Right renal pelvis (tissue), 4 donors: ENCODE data around the gene PRKAG2. TPM values are rescaled to one million over a fixed set of nuclear protein-coding genes. Genes with fewer than 3 reads are reported as not detected.

Experiments
- DNase-seq, 4 donors: peaks; one replicate each; pipeline ENCODE4 v3.0.0-alpha.2; 2013; ENCODE audit warnings: low read depth in 4 of 4, low spot score in 3 of 4, missing footprints in 1 of 4
- polyA plus RNA-seq, 4 donors: library from polyadenylated mRNA; unstranded; fragments of 120-200 nt; gene quantifications; one replicate each; pipeline ENCODE4 v1.2.1, GENCODE V29; 2013; ENCODE audit not compliant: insufficient read length in 4 of 4

PRKAG2 gene
- polyA plus RNA-seq, 4 donors = 27.5 to 33.8 (median 30.2) TPM

DNA sequence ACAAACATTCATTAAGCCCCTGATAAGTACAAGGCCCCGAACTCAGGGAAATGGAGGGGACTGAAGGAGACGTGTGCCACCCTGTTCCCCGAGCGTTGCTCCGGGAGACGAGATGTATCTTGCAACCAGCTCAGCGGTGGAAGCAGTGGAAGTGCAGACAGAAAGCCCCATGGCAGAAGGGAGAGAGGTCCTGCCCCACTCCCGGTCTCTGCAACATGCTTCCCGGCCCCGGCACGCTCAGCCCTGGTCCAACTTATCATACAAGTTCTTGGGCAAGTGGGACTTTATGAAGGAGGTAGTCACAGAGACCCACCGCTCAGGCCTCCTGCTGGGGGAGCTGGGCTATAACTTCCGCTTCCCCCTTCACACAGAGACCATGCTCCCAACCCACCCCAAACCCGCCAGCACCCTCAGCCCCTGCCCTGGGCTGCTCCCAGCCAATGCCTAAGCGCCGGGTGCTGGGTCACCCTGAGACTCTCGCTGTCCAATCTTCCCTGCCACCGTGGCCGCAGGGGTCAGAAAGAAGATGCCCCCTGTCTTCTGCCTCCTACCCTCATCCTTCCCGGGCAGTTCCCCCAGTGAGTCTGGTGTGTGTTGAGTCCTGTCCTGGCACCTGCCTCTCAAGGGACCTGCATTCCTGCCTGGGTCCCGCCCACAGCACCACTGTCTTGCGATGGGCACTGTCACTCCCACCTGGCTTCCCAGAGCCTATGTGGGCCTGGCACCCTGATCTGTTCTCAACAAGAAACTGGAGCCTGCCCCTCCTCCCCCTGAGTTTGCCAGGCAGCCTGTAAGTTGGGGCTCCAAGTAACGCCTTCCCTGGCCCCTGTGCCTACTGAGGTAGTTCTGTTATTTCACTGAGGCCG lies 157.7 kb downstream of the PRKAG2 start:
- DNase-seq = no peak

DNA sequence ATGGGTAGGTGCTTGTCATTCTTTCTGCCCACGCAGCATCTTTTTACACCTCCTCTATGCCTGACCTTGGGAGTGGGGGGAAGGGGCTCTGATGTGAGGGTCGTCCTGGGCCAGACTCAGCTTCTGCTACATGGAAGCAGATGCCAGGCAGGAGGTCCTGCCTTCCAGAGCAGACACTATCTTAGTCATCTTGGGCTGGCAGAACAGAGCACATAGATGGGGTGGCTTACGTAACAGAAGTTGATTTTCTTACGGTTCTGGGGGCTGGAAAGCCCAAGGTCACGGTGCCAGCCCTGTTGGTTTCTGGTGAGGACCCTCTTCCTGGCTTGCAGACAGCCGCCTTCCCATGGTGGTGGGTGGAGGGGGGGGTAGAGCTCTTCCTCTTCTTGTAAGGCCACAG lies 159.0 kb downstream of the PRKAG2 start:
- no peak for DNase-seq

DNA sequence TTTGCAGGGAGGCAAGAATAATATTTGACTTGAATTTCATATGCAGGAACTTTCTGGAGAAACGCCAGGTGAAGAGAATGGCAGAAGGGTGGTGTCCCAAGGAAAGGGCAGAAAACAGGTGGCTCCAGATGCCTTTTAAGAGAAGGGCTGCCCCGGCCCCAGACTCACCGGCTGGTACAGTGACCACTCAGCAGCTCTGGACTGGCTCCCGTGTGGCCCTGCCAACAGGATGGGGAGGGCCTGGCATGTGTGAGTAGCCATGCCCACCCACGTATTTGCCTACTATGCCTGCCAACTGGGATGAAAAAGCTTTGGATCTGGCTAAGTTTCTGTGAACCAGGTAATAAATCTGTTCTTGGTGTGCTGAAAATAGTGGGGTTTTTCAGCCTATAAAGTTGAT lies 159.5 kb downstream of the PRKAG2 start:
- DNase-seq = no peak

DNA sequence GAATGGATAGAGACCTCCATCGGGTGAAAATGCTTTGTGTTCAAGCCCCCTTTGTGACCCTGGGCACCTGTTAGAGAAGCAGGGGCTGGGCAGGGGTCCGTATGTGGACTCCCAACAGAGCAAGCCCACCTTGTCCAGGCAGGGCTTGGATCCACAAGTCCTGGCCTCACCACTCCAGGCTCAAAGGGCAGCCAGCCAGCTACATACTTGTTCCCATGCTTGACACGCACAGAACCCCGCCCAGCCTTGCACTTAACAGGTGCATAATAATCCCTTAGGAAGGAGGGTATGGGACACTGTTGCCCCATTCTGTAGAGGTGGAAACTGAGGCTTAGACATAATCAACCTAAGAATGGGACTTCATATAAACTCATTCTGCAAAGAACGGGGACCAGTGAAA lies 160.6 kb downstream of the PRKAG2 start:
- DNase-seq = no peak

DNA sequence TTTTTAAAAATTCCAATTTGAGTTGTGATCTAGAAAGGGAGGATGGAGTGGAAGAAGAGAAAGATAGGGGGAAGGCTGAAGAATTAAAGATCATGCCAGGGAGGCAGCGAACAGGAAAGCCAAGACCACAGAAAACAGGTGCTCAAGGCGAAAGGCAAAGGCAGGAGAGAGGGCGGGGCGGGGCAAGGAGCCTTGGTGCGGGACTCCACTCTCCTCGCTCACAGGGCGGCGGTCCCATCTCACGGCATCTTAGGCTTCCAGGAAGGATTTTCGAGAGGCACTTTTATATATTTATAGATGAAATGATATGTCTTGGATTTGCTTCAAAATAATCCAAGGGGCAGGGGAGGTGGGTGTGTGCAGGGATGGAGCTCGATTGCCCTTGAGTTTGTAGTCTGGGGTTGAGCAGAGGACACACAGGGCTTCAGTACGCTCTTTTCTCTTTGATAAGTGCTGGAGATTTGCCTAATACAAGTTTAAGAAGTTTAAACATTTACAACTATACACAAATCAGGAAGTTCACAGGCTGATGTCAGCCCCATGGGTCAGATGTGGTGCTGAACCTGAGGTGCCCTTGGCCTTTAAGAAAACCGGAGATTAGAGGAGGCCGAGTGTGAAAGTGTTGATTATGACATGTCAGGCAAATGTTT lies 161.1 kb downstream of the PRKAG2 start:
- DNase-seq = no peak

DNA sequence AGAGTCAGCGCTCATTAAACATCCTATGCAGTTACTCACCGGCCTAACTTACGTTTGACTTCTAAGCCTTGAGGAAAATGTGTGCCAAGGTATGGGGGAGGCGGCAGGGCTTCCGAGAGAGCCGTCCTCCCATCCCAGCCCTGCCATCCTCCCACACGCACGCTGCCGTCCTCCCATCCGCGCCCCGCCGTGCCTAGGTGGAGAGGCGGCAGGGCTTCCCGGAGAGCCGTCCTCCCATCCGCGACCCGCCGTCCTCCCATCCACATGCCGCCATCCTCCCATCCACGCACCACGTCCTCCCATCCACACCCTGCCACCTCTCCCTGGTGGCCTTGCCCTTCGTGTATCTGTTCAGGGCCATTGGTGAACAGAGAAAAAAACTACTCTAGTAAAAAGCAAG lies 162.7 kb downstream of the PRKAG2 start:
- no peak for DNase-seq

DNA sequence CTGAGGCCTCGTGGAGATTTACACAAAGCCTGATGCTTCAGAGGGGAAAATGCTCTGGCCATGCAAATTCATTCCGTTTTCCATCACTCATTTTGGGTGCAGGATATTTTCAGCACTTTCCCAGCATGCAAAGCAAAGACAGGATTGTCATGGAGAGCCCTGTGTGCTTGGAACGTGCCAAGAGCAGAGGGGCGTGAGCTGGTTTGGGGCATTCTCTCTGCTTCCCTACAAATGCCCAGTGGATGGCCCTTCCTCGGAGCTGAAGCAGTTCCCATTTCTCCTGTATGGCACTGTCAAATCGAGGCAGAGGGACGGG lies 164.1 kb downstream of the PRKAG2 start:
- no peak for DNase-seq

DNA sequence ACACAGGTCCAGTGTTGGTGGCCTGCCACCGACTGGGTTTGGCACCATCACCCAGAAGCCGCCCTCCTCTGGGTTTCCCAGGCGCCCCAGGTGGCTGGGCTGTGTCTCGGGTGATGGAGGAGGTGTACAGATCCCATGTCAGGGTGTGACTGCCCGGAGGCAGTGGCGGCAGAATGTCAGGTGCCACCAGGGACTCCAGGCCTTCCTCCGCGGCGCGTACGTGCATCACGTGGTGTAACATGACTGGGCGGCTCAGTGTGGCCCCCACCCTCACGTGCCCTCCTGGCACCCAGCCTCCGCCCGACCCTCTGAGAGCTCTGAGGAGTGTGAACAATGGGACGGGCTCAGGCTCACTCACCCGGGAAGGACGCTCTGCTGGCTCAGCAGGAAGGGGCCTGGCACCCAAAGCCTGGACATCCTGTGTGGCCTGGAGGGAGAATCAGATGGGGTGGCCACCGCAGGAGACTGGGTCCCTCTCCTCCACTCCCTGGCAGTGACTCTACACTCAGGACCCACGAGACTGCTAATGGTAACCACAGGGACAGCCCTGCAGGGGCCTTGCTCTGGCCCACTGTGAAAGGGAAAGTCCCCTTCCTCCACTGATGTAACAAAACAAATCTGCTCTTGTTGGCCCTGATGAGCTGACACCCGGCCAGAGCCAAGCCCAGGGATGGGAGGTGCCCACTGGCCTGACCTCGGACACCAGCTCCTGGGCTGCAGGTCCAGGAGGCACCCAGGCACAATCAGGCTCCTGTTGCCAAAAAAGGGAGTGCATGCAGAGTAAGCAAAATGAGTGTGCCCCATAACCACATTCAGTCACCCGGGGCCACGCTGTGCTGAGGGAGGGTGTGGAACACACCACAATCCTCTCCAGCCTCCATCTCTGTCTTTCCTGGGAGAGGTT lies 164.8 kb downstream of the PRKAG2 start:
- no peak for DNase-seq

DNA sequence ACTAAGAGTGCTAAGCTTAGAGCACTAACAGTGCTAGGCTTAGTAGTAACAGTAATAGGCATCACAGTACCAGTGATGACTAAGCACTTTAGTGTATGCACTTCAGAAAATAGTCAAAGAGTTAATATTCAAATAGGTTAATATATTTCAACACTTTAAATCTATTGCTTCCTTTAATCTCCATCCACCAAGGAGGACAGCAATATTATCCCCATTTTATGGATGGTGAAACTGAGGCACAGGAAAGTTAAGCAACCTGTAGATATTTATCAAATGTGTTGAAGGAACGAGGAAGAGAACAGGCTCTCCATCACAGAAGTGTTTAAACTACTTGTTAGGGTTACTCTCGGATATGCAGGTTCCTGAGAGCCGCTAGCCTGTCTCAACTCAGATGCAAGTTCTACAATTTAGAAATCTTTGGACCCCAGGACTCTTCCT lies 165.5 kb downstream of the PRKAG2 start:
- no peak for DNase-seq

DNA sequence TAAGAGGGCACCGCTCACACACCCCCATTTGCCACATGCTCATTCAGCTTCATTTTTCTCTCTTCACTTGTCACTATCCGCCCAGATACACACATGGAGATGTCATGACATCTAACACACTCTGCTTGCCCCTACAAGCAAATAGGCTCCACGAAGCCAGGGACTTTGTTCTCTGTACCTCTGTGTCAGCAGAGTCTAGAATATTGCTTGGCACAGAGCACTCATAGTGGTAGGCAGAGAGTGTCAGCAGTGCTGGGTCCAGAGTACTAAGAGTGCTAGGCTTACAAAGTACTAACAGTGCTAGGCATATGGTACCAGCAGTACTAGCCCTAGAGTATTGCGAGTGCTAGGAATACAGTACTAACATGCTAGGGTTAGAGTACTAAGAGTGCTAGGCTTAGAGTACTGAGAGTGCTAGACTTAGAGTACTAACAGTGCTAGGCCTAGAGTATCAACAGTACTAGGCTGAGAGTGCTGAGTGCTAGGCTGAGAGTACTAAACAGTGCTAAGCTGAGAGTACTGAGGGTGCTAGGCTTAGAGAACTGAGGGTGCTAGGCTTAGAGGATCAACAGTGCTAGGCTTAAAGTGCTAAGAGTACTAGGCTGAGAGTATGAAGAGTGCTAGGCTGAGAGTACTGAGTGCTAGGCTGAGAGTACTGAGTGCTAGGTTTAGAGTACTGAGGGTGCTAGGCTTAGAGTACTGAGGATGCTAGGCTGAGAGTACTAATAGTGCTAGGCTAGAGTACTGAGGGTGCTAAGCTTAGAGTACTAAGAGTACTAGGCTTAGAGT lies 166.1 kb downstream of the PRKAG2 start:
- no peak for DNase-seq

DNA sequence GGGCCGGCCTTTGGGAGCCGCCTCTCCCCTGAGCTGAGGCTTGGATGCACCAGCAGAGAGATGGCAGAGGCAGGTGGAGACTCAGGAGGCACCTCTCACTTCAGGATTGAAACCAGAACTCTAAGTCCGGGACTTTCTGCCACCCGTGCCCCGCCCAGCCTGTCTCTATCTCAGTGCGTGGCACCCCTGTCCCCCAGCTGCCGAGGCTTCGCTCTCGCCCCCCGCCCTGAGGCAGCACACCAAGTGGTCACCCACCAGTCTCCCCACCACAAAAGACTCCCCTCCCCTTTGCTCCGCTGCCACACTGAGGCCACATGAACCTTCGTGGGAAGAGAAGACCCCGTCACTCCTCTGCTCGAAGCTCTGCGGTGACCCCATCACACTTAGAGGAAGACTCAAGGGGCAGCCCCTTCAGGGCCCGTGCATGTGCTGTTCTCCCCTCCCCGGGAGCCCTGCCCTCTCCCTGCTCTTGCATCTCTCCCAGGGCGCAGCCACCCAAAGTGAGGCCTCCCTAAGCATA lies 166.7 kb downstream of the PRKAG2 start:
- no peak for DNase-seq

DNA sequence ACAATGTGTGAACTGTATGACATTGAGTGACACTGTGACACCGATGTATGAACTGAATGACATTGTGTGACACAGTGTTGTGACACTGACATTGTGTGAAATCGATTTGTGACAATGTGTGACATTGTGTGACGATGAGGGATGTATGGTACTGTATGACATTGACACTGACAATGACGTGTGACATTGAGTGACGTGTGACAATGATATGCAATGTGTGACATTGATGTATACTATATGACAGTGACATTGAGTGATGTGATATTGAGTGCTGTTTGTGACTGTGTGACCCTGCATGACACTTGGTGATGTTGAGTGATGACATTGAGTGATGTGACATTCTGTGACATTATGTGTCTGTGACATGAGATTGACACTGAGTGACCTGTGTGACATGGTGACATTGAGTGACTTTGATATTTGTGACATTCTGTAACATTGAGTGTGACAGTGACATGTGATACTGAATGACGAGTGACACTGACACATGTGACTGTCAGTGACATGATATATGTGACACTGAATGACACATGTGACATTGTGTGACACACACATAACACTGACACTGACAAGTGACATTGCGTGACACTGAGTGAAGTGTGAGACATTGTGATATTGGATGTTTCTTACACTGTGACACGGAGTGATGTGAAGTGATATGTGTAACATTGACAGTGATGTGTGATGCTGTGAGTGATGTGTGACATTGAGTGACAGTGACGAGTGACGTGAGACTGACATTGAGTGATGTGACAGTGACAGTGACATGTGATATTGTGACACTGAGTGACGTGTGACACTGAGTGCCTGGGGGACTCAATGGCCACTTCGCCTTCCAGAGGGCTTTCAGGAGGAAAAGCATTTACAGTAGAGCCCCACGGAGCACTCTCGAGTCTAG lies 167.5 kb downstream of the PRKAG2 start:
- no peak for DNase-seq

DNA sequence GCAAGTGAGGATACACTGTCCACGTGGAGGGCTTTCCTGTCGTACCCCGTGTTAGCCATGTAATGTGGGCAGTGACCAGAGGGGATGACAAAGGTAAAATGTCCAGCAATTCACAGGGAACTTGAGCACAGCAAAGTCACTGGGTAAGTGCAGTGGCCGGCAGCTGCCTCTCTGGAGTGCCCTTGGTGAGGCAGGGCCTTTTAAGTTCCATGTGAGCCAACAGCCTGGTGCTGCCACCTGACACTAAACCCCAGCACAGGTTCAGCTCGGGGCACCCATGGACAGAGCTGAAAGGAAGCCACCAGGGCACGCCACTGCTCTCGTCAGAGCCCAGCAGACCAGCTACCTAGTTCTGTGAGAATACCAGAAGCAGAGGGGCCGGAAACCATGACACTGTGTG lies 168.3 kb downstream of the PRKAG2 start:
- DNase-seq = no peak

DNA sequence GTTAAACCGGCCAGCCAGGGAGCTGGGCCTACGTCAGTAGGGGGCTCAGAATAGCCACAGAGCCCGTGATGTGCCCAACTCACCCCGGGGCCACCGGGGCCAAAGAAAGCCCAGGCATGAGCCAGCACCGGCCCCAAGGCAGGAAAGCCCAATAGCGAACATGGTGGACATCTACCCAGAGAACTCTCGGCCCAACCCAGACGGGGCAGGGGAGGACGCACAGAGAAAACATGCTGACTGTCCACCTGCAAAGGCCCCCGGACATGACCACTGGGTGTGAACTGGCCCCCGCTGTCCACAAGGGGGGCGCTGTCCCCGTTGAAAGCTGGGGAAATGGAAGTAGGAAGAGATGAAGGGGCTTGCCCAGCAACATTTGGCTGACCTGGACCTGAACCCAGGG lies 169.2 kb downstream of the PRKAG2 start:
- DNase-seq = no peak

DNA sequence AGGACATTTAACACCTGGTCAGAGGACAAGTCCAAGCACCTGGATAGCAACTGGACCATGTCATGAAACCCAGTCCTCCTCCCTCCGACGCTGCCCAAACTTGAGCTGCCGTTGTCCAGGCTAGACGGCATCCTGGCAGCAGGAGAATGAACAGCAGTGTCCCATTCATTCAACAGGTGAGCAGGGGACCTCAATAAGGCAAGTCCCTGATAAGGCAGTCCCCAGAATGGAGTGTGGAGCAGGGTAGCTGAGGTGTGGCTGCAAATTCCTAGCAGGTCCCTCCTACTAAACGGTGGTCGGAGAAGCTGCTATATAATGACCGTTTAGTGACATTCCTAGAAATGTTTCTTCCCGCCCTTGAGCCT lies 169.8 kb downstream of the PRKAG2 start:
- no peak for DNase-seq

DNA sequence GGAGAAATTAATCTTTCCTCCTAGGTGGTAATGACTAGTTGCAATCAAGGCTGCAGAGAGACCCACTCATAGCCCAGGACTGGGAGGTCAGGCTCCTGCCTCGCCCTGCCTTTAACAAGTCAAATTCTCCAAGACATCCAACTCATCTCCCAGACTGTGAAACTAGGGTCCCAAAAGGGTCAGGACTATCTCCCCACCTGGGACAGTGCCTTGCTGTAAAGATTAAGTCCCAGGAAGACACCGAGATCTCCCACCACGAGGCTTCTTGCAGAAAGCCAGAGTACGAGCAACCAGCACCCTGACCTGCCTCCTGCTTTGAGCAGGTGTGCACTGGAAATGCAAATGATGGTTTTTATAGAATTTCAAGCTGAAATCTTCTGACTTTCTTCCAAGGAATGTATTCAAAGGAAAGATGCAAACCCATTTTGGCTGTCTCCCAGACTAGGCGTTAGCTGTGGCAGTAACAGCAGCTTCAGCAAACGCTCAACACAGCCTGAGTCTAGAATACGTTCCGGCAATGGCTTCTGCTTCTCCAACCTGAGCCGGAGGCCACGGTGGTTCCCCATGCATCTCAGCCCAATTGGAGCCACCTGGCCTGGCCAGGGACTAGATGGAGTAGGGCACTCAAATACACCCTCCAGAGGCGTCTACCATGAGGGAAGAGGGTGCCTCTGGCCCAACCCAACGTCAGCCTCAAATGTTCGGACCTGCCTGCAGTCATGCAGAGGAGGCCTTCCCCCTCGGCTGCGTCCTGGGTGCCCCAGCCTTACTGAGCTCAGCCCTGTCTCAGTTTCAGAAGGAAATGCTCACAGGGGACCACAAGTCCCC lies 170.4 kb downstream of the PRKAG2 start:
- no peak for DNase-seq

DNA sequence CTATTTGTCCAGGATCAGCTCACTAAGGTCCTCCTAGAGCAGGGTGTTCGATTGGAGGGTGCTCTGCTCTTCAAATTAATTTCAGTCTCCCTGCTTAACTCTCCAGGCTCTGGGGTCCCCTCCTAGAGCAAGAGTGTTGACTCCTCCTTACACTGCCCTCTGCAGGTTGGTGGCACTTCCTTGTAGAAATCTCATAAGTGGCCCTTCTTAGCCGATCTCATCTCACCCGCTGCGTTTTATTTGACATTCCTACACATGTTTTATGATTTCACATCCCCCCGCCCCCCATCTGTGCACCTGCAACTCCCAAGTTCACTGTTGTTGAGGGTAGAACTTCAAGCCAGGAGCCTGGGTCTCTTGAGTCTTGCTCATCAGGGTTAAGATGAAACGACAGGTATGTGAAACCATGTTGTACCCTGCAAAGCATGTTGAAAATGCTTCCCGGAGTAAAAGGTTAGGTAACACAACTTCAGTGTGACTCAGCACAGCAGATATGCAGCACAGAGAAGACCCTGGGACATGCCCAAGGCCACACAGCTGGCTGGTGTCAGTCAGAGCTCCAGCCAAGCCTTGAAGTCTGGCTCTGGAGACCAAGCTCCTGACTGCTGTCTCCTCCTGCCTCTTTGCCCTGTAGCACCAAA lies 171.2 kb downstream of the PRKAG2 start:
- no peak for DNase-seq
